ENCODE measurements around the gene ALK.

The ALK gene

DNA sequence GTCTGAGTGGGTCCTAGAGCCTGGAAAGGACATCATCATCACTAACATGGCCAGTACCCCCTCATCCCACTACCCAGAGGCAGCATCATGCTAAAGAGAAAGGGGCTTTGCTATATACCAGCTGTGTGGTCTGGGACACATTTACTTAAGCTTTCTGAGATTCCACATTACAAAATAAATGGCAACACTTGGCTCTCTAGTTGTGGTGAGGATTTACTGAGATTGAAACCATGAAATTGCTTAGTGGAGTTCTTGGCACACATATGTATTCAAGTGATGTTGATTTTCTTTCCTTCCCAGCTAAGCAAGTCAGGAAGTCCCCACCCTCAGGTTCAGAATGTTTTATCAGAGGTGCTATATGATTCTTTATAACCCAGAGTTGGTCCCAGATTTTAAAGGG is 444.2 kb downstream of the ALK start:
- H3K9ac ChIP-seq (ENCODE audit: low read depth, low read length, poor library complexity): no peak overlapping the region
- H2BK5ac ChIP-seq (ENCODE audit: low read length): no peak overlapping the region

DNA sequence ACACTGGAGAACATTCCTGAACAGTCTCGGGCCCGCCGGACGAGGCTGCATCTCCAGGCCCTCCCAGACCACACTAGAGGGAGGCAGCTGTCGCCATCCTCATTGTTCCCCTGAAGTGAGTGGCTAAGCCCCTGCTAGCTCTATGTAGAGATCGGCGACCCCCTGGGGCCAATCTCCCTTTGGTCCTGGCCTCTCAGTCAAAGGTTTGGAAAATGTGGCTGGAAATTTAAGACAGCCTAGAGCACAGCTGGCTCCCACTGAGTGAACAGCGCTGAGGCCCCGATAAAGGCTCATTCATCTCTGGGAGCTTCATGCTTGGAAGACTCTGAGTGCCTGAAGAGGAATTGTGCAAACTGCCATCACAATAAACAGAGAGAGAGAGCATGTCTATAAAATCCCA is 445.9 kb downstream of the ALK start:
- Histone ChIP-seq H3K36me3 (replicated peaks in 1 of 2; ENCODE audit: control insufficient read depth in 2 of 2, insufficient read depth in 2 of 2, low read length in 2 of 2) (no peaks in the 10 kb centered on the region), H3K4me1 (ENCODE audit: control insufficient read depth in 2 of 2, insufficient read depth in 1 of 2, low read depth in 1 of 2, low read length in 2 of 2) (peaks cover 6 to 7% of the 10 kb centered on the region in 2 donors), H3K23ac (ENCODE audit: low read depth, low read length, poor library complexity) (no peak overlapping the region), H3K9me3 (replicated peaks in 1 of 2; ENCODE audit: control insufficient read depth in 2 of 2, insufficient read depth in 1 of 2, low read depth in 1 of 2, low read length in 2 of 2) (peaks cover 4 to 13% of the 10 kb centered on the region in 2 donors), H2AK5ac (ENCODE audit: low read depth, low read length) (no peak overlapping the region), H2BK5ac (ENCODE audit: low read length) (no peak overlapping the region), H3K27ac (replicated peaks; ENCODE audit: low read length) (no peak overlapping the region), H2BK12ac (ENCODE audit: low read length) (no peak overlapping the region), H3K4ac (ENCODE audit: low read length) (no peak overlapping the region), H3K4me3 (ENCODE audit: low read length in 2 of 2) (no peak overlapping the region), H3K9ac (ENCODE audit: low read depth, low read length, poor library complexity) (no peak overlapping the region), H4K8ac (ENCODE audit: low read depth, low read length) (no peak overlapping the region), H3K79me1 (ENCODE audit: low read depth, low read length) (no peaks in the 10 kb centered on the region), H4K91ac (ENCODE audit: low read depth, low read length, poor library complexity) (no peak overlapping the region), H2BK15ac (ENCODE audit: low read length) (no peak overlapping the region), H3K4me2 (ENCODE audit: insufficient read depth, low read length, poor library complexity, severe bottlenecking) (no peak overlapping the region), H2BK120ac (ENCODE audit: low read depth, low read length) (no peak overlapping the region), H2AFZ (ENCODE audit: low read length) (peak overlapping the region; percentile 17), H3K27me3 (ENCODE audit: control insufficient read depth in 3 of 3, insufficient read depth in 3 of 3, low read depth in 1 of 3, low read length in 3 of 3) (no peaks in the 10 kb centered on the region), H3K18ac (ENCODE audit: low read length) (no peak overlapping the region), H3K14ac (ENCODE audit: low read length) (no peak overlapping the region)
- WGBS, 2 donors (ENCODE audit: extremely low coverage in 2 of 2, insufficient read length in 2 of 2, insufficient replicate concordance in 1 of 2): no CpG with 5 or more reads among the region's 9 CpGs
- no peak for DNase-seq (ENCODE audit: low spot score)

More for the DNA sequence above, 444.2 kb downstream of the ALK start:
- no peak overlapping the region for H2BK120ac ChIP-seq (ENCODE audit: low read depth, low read length)
- no peak overlapping the region for H3K4me3 ChIP-seq (ENCODE audit: low read length in 2 of 2)
- no peak overlapping the region for H4K8ac ChIP-seq (ENCODE audit: low read depth, low read length)
- no peak overlapping the region for H3K27ac ChIP-seq (replicated peaks; ENCODE audit: low read length)
- no peak for DNase-seq (ENCODE audit: low spot score)
- peaks cover 2 to 10% of the 10 kb centered on the region in 2 donors for H3K9me3 ChIP-seq (replicated peaks in 1 of 2; ENCODE audit: control insufficient read depth in 2 of 2, insufficient read depth in 1 of 2, low read depth in 1 of 2, low read length in 2 of 2)
- H3K23ac ChIP-seq (ENCODE audit: low read depth, low read length, poor library complexity): no peak overlapping the region
- H2BK12ac ChIP-seq (ENCODE audit: low read length): no peak overlapping the region
- no peaks in the 10 kb centered on the region for H3K79me1 ChIP-seq (ENCODE audit: low read depth, low read length)
- H2BK15ac ChIP-seq (ENCODE audit: low read length): no peak overlapping the region
- H3K4ac ChIP-seq (ENCODE audit: low read length): no peak overlapping the region
- no peaks in the 10 kb centered on the region for H3K36me3 ChIP-seq (replicated peaks in 1 of 2; ENCODE audit: control insufficient read depth in 2 of 2, insufficient read depth in 2 of 2, low read length in 2 of 2)
- no peak overlapping the region for H3K14ac ChIP-seq (ENCODE audit: low read length)
- no peak overlapping the region for H2AK5ac ChIP-seq (ENCODE audit: low read depth, low read length)
- no peak overlapping the region for H3K18ac ChIP-seq (ENCODE audit: low read length)
- no peak overlapping the region for H3K4me2 ChIP-seq (ENCODE audit: insufficient read depth, low read length, poor library complexity, severe bottlenecking)
- H3K27me3 ChIP-seq (ENCODE audit: control insufficient read depth in 3 of 3, insufficient read depth in 3 of 3, low read depth in 1 of 3, low read length in 3 of 3): no peaks in the 10 kb centered on the region
- H3K4me1 ChIP-seq (ENCODE audit: control insufficient read depth in 2 of 2, insufficient read depth in 1 of 2, low read depth in 1 of 2, low read length in 2 of 2): peaks cover 6 to 12% of the 10 kb centered on the region in 2 donors
- H2AFZ ChIP-seq (ENCODE audit: low read length): no peak overlapping the region
- no peak overlapping the region for H4K91ac ChIP-seq (ENCODE audit: low read depth, low read length, poor library complexity)

DNA sequence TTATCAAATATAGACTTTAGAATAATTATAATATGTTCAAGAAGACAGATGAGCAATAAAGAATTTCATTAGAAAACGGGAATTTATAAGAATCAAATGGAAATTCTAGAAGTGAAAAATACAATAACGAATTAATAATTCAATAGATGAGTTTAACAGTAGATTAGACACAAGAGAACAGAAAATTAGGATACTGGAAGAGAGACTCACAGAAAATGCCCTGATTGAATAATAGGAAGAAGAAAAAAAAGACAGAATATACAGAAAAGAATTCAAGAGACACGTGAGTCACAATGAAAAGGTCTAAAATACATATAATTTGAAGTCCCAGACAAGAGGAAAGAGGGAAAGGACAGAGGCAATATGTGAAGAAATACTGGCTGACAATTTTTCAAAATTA is 451.4 kb downstream of the ALK start:
- Histone ChIP-seq H2BK5ac (ENCODE audit: low read length) (no peak overlapping the region), H3K9ac (ENCODE audit: low read depth, low read length, poor library complexity) (no peak overlapping the region), H3K4me1 (ENCODE audit: control insufficient read depth in 2 of 2, insufficient read depth in 1 of 2, low read depth in 1 of 2, low read length in 2 of 2) (no peaks in the 10 kb centered on the region), H3K79me1 (ENCODE audit: low read depth, low read length) (no peaks in the 10 kb centered on the region), H3K27me3 (ENCODE audit: control insufficient read depth in 3 of 3, insufficient read depth in 3 of 3, low read depth in 1 of 3, low read length in 3 of 3) (no peaks in the 10 kb centered on the region), H2BK15ac (ENCODE audit: low read length) (no peak overlapping the region), H2BK120ac (ENCODE audit: low read depth, low read length) (no peak overlapping the region), H2AFZ (ENCODE audit: low read length) (no peak overlapping the region), H3K4ac (ENCODE audit: low read length) (no peak overlapping the region), H3K9me3 (replicated peaks in 1 of 2; ENCODE audit: control insufficient read depth in 2 of 2, insufficient read depth in 1 of 2, low read depth in 1 of 2, low read length in 2 of 2) (peaks cover 2 to 21% of the 10 kb centered on the region in 2 donors), H3K36me3 (replicated peaks in 1 of 2; ENCODE audit: control insufficient read depth in 2 of 2, insufficient read depth in 2 of 2, low read length in 2 of 2) (no peaks in the 10 kb centered on the region), H2AK5ac (ENCODE audit: low read depth, low read length) (no peak overlapping the region), H3K23ac (ENCODE audit: low read depth, low read length, poor library complexity) (no peak overlapping the region), H4K91ac (ENCODE audit: low read depth, low read length, poor library complexity) (no peak overlapping the region), H3K18ac (ENCODE audit: low read length) (no peak overlapping the region), H3K14ac (ENCODE audit: low read length) (no peak overlapping the region), H3K4me3 (ENCODE audit: low read length in 2 of 2) (no peak overlapping the region), H3K27ac (replicated peaks; ENCODE audit: low read length) (no peak overlapping the region), H3K4me2 (ENCODE audit: insufficient read depth, low read length, poor library complexity, severe bottlenecking) (no peak overlapping the region), H4K8ac (ENCODE audit: low read depth, low read length) (no peak overlapping the region), H2BK12ac (ENCODE audit: low read length) (no peak overlapping the region)
- DNase-seq (ENCODE audit: low spot score): no peak
- WGBS, 2 donors (ENCODE audit: extremely low coverage in 2 of 2, insufficient read length in 2 of 2, insufficient replicate concordance in 1 of 2): no CpG with 5 or more reads among the region's 3 CpGs

DNA sequence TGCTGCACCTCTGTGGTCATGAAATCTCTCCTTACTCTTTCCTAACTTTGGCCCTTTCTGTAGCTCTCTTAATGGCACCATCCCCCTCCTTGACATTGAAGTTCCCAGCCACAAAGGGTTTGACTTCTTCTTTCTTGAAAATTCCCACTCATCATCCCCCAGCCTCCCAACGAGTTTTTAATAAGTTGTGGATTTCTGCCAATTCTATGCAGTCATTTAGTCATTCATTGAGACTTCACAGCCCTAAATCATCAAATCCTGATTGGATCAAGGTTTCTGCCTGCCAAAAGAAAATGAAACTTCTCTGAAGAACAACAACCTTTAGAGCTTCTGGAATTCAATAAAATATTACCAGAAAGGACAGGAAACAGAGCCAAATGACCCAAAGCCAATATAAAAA is 451.9 kb downstream of the ALK start:
- no peaks in the 10 kb centered on the region for H3K79me1 ChIP-seq (ENCODE audit: low read depth, low read length)
- no peaks in the 10 kb centered on the region for H3K4me1 ChIP-seq (ENCODE audit: control insufficient read depth in 2 of 2, insufficient read depth in 1 of 2, low read depth in 1 of 2, low read length in 2 of 2)
- no peak for DNase-seq (ENCODE audit: low spot score)
- no peak overlapping the region for H2AFZ ChIP-seq (ENCODE audit: low read length)
- no peak overlapping the region for H3K18ac ChIP-seq (ENCODE audit: low read length)
- no peak overlapping the region for H3K4ac ChIP-seq (ENCODE audit: low read length)
- peaks cover 2 to 21% of the 10 kb centered on the region in 2 donors for H3K9me3 ChIP-seq (replicated peaks in 1 of 2; ENCODE audit: control insufficient read depth in 2 of 2, insufficient read depth in 1 of 2, low read depth in 1 of 2, low read length in 2 of 2)
- H2BK5ac ChIP-seq (ENCODE audit: low read length): no peak overlapping the region
- H2AK5ac ChIP-seq (ENCODE audit: low read depth, low read length): no peak overlapping the region
- H2BK12ac ChIP-seq (ENCODE audit: low read length): no peak overlapping the region
- no peak overlapping the region for H3K27ac ChIP-seq (replicated peaks; ENCODE audit: low read length)
- no peaks in the 10 kb centered on the region for H3K27me3 ChIP-seq (ENCODE audit: control insufficient read depth in 3 of 3, insufficient read depth in 3 of 3, low read depth in 1 of 3, low read length in 3 of 3)
- no peak overlapping the region for H3K4me3 ChIP-seq (ENCODE audit: low read length in 2 of 2)
- H4K91ac ChIP-seq (ENCODE audit: low read depth, low read length, poor library complexity): no peak overlapping the region
- H3K14ac ChIP-seq (ENCODE audit: low read length): no peak overlapping the region
- H3K36me3 ChIP-seq (replicated peaks in 1 of 2; ENCODE audit: control insufficient read depth in 2 of 2, insufficient read depth in 2 of 2, low read length in 2 of 2): no peaks in the 10 kb centered on the region
- no peak overlapping the region for H3K23ac ChIP-seq (ENCODE audit: low read depth, low read length, poor library complexity)
- no peak overlapping the region for H2BK120ac ChIP-seq (ENCODE audit: low read depth, low read length)
- no peak overlapping the region for H3K4me2 ChIP-seq (ENCODE audit: insufficient read depth, low read length, poor library complexity, severe bottlenecking)
- no peak overlapping the region for H2BK15ac ChIP-seq (ENCODE audit: low read length)
- no CpG with 5 or more reads among the region's 1 CpG for WGBS, 2 donors (ENCODE audit: extremely low coverage in 2 of 2, insufficient read length in 2 of 2, insufficient replicate concordance in 1 of 2)
- no peak overlapping the region for H4K8ac ChIP-seq (ENCODE audit: low read depth, low read length)
- no peak overlapping the region for H3K9ac ChIP-seq (ENCODE audit: low read depth, low read length, poor library complexity)

All from neuronal stem cell (in vitro differentiated cells).